H1 (cell line): ENCODE measurements around the gene SERP1. TPM values are rescaled to one million over a fixed set of nuclear protein-coding genes. Genes with fewer than 3 reads are reported as not detected.

Source experiments
- BCL11A ChIP-seq, 2 experiments: IDR thresholded peaks; one replicate each; pipeline ENCODE4 v1.6.1; 2011; ENCODE audit warnings: low read depth in 2 of 2, low read length in 2 of 2, mild to moderate bottlenecking in 2 of 2
- CBX5 ChIP-seq: fragments of 300-800, 300-1000 bp; sonication (generic); IDR thresholded peaks from 2 replicates; pipeline ENCODE4 v1.7.1; 2016; ENCODE audit warnings: antibody characterized with exemption, low read length, low read depth
- CHD2 ChIP-seq: IDR thresholded peaks from 2 replicates; pipeline ENCODE4 v1.6.1; 2012; ENCODE audit warnings: low read length, improper control_type of control experiment
- EGR1 ChIP-seq: IDR thresholded peaks from 2 replicates; pipeline ENCODE4 v1.6.1; 2011; ENCODE audit warnings: low read depth, low read length, borderline replicate concordance
- JUND ChIP-seq: IDR thresholded peaks from 2 replicates; pipeline ENCODE4 v1.6.1; 2011; ENCODE audit warnings: mild to moderate bottlenecking, improper control_type of control experiment, low read length
- POU5F1 ChIP-seq: IDR thresholded peaks from 2 replicates; pipeline ENCODE4 v1.6.1; 2011; ENCODE audit warnings: low read depth, mild to moderate bottlenecking, low read length, moderate library complexity
- RBBP5 ChIP-seq: IDR thresholded peaks from 2 replicates; pipeline ENCODE4 v1.7.1; 2012; ENCODE audit warnings: low read depth, mild to moderate bottlenecking, inconsistent platforms, low read length, moderate library complexity, borderline replicate concordance
- SAP30 ChIP-seq: fragments of 300-600 bp; sonication (generic); IDR thresholded peaks from 2 replicates; pipeline ENCODE4 v1.7.1; 2012; ENCODE audit warnings: low read length, moderate library complexity, mild to moderate bottlenecking, inconsistent platforms; ENCODE audit not compliant: insufficient read depth, insufficient replicate concordance
- SP4 ChIP-seq: IDR thresholded peaks from 2 replicates; pipeline ENCODE4 v1.6.1; 2012; ENCODE audit warnings: low read length, inconsistent platforms
- TCF12 ChIP-seq: IDR thresholded peaks from 2 replicates; pipeline ENCODE4 v1.6.1; 2011; ENCODE audit warnings: low read depth, mild to moderate bottlenecking, low read length
- ZNF274 ChIP-seq: IDR thresholded peaks from 2 replicates; pipeline ENCODE4 v1.7.0; 2012; ENCODE audit warnings: low read length, borderline replicate concordance; ENCODE audit errors: extremely low read depth
- polyA plus RNA-seq, 7 experiments: library from polyadenylated mRNA; depleted of rRNA in 3 of 7; stranded (reverse) in 5 of 7; unstranded in 2 of 7; fragments of >200 nt in 5 of 7; fragments of 200-250 nt in 2 of 7; gene quantifications; 1 replicate in 5 of 7; 2 replicates in 1 of 7; 4 replicates in 1 of 7; pipeline versions ENCODE4 v1.2.1 to v1.2.3, GENCODE V29; 2011 to 2013; ENCODE audit warnings: missing spikeins in 2 of 7, mixed read lengths in 2 of 7
- total RNA-seq: library from RNA; stranded (reverse); fragmentation: NEBNext Ultra II Directional; extraction: Animal tissue kit (Norgen Biotek cat#: 25700); gene quantifications from 2 replicates; pipeline ENCODE4 v1.2.1, GENCODE V29; 2021
- TF ChIP-seq, protein P1 (sequence below): fragments of 300-600 bp; sonication (generic); IDR thresholded peaks from 2 replicates; pipeline ENCODE4 v1.7.1; 2012; ENCODE audit warnings: low read length, moderate library complexity, mild to moderate bottlenecking, inconsistent platforms; ENCODE audit not compliant: insufficient replicate concordance

Gene SERP1
- total and polyA plus RNA-seq, 2 of the 8 experiments (the other 6 are each of a cell fraction or from before 2014, with no cell fraction given): 90.3 to 98.2 TPM

DNA sequence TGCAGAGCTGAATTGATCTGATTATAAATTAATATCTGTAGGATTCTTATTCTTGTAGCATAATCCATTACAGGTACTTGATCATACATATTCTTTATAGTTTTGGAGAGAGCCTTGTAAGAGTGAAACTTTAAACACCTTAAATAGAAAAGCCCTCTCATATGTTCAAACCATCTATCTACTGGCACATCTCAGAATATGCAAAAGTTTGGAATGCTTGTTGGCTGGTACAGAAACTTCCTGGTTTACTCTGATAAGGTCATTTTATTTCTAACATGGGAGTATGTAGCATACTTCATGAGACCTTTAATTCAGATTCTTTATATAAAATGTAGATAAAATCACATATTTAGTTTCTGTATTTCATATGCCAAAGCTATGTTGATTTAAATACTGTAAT is 34.9 kb upstream of the SERP1 start (continued):
- TF ChIP-seq, protein P1, sequence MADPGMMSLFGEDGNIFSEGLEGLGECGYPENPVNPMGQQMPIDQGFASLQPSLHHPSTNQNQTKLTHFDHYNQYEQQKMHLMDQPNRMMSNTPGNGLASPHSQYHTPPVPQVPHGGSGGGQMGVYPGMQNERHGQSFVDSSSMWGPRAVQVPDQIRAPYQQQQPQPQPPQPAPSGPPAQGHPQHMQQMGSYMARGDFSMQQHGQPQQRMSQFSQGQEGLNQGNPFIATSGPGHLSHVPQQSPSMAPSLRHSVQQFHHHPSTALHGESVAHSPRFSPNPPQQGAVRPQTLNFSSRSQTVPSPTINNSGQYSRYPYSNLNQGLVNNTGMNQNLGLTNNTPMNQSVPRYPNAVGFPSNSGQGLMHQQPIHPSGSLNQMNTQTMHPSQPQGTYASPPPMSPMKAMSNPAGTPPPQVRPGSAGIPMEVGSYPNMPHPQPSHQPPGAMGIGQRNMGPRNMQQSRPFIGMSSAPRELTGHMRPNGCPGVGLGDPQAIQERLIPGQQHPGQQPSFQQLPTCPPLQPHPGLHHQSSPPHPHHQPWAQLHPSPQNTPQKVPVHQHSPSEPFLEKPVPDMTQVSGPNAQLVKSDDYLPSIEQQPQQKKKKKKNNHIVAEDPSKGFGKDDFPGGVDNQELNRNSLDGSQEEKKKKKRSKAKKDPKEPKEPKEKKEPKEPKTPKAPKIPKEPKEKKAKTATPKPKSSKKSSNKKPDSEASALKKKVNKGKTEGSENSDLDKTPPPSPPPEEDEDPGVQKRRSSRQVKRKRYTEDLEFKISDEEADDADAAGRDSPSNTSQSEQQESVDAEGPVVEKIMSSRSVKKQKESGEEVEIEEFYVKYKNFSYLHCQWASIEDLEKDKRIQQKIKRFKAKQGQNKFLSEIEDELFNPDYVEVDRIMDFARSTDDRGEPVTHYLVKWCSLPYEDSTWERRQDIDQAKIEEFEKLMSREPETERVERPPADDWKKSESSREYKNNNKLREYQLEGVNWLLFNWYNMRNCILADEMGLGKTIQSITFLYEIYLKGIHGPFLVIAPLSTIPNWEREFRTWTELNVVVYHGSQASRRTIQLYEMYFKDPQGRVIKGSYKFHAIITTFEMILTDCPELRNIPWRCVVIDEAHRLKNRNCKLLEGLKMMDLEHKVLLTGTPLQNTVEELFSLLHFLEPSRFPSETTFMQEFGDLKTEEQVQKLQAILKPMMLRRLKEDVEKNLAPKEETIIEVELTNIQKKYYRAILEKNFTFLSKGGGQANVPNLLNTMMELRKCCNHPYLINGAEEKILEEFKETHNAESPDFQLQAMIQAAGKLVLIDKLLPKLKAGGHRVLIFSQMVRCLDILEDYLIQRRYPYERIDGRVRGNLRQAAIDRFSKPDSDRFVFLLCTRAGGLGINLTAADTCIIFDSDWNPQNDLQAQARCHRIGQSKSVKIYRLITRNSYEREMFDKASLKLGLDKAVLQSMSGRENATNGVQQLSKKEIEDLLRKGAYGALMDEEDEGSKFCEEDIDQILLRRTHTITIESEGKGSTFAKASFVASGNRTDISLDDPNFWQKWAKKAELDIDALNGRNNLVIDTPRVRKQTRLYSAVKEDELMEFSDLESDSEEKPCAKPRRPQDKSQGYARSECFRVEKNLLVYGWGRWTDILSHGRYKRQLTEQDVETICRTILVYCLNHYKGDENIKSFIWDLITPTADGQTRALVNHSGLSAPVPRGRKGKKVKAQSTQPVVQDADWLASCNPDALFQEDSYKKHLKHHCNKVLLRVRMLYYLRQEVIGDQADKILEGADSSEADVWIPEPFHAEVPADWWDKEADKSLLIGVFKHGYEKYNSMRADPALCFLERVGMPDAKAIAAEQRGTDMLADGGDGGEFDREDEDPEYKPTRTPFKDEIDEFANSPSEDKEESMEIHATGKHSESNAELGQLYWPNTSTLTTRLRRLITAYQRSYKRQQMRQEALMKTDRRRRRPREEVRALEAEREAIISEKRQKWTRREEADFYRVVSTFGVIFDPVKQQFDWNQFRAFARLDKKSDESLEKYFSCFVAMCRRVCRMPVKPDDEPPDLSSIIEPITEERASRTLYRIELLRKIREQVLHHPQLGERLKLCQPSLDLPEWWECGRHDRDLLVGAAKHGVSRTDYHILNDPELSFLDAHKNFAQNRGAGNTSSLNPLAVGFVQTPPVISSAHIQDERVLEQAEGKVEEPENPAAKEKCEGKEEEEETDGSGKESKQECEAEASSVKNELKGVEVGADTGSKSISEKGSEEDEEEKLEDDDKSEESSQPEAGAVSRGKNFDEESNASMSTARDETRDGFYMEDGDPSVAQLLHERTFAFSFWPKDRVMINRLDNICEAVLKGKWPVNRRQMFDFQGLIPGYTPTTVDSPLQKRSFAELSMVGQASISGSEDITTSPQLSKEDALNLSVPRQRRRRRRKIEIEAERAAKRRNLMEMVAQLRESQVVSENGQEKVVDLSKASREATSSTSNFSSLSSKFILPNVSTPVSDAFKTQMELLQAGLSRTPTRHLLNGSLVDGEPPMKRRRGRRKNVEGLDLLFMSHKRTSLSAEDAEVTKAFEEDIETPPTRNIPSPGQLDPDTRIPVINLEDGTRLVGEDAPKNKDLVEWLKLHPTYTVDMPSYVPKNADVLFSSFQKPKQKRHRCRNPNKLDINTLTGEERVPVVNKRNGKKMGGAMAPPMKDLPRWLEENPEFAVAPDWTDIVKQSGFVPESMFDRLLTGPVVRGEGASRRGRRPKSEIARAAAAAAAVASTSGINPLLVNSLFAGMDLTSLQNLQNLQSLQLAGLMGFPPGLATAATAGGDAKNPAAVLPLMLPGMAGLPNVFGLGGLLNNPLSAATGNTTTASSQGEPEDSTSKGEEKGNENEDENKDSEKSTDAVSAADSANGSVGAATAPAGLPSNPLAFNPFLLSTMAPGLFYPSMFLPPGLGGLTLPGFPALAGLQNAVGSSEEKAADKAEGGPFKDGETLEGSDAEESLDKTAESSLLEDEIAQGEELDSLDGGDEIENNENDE: no peak
- TF ChIP-seq TCF12 (no peak), SP4 (no peak), CHD2 (no peak), POU5F1 (no peak), JUND (no peak), BCL11A (IDR thresholded peaks at IDR 0.05; ENCODE audit: low read depth in 2 of 2, low read length in 2 of 2) (no peak), RBBP5 (no peak), EGR1 (no peak), CBX5 (no peak), ZNF274 (no peak), SAP30 (no peak)
